Mesenchymal stem cell (in vitro differentiated cells and primary cell): ENCODE data around the gene GALNT5.
A peak's percentile ranks its signal among the peaks of the same experiment; 100 is the strongest.

Source experiments
- DNase-seq: peaks from one replicate; pipeline ENCODE4 v3.0.0-alpha.2; 2013
- H2AFZ ChIP-seq: one replicate; pipeline ENCODE4 v1.6.1; 2013; ENCODE audit warnings: low read depth, mild to moderate bottlenecking, control low read depth, inconsistent platforms, low read length, moderate library complexity
- H2AK5ac ChIP-seq: 2 replicates; pipeline ENCODE4 v1.6.1; 2013; ENCODE audit warnings: low read length, moderate library complexity, mild to moderate bottlenecking, inconsistent platforms; ENCODE audit not compliant: severe bottlenecking
- H2BK120ac ChIP-seq: one replicate; pipeline ENCODE4 v1.6.1; 2013; ENCODE audit warnings: low read depth, mild to moderate bottlenecking, inconsistent platforms, low read length, moderate library complexity
- H2BK12ac ChIP-seq, 2 experiments: one replicate each; pipeline ENCODE4 v1.6.1; 2013; ENCODE audit warnings: inconsistent platforms in 2 of 2, low read length in 2 of 2, mild to moderate bottlenecking in 2 of 2, moderate library complexity in 2 of 2, control low read depth in 1 of 2
- H2BK15ac ChIP-seq: one replicate; pipeline ENCODE4 v1.6.1; 2013; ENCODE audit warnings: mild to moderate bottlenecking, low read depth, inconsistent platforms; ENCODE audit not compliant: poor library complexity, severe bottlenecking
- H2BK5ac ChIP-seq: 2 replicates; pipeline ENCODE4 v1.6.1; 2013; ENCODE audit warnings: low read depth, mild to moderate bottlenecking, low read length, control low read depth, inconsistent platforms; ENCODE audit not compliant: poor library complexity, severe bottlenecking
- H3K14ac ChIP-seq, 2 experiments: one replicate each; pipeline ENCODE4 v1.6.1; 2013; ENCODE audit warnings: inconsistent platforms in 2 of 2, low read length in 2 of 2, control low read depth in 1 of 2, mild to moderate bottlenecking in 1 of 2, moderate library complexity in 1 of 2
- H3K18ac ChIP-seq, 2 experiments: one replicate each; pipeline ENCODE4 v1.6.1; 2013; ENCODE audit warnings: inconsistent platforms in 2 of 2, low read length in 2 of 2, control low read depth in 1 of 2, low read depth in 1 of 2, mild to moderate bottlenecking in 1 of 2
- H3K23ac ChIP-seq, 2 experiments: one replicate each; pipeline ENCODE4 v1.6.1; 2013; ENCODE audit warnings: inconsistent platforms in 2 of 2, low read length in 2 of 2, mild to moderate bottlenecking in 2 of 2, moderate library complexity in 2 of 2, control low read depth in 1 of 2
- H3K27ac ChIP-seq: 2 replicates; pipeline ENCODE4 v1.5.1; 2013; ENCODE audit warnings: mild to moderate bottlenecking, moderate library complexity, low read length, control low read depth, inconsistent platforms; ENCODE audit not compliant: poor library complexity, severe bottlenecking
- H3K27me3 ChIP-seq, 2 experiments: 2 replicates each; pipeline versions ENCODE4 v1.6.1 to v1.7.0; 2013; ENCODE audit warnings: low read length in 2 of 2, mild to moderate bottlenecking in 2 of 2, moderate library complexity in 2 of 2, control low read depth in 1 of 2, inconsistent platforms in 1 of 2; ENCODE audit not compliant: control insufficient read depth in 1 of 2, insufficient read depth in 1 of 2
- H3K36me3 ChIP-seq, 2 experiments: 2 replicates each; pipeline versions ENCODE4 v1.6.1 to v1.7.0; 2013; ENCODE audit warnings: low read length in 2 of 2, control low read depth in 1 of 2, inconsistent platforms in 1 of 2, low read depth in 1 of 2, mild to moderate bottlenecking in 1 of 2; ENCODE audit not compliant: insufficient read depth in 2 of 2, control insufficient read depth in 1 of 2
- H3K4ac ChIP-seq, 2 experiments: one replicate each; pipeline ENCODE4 v1.6.1; 2013; ENCODE audit warnings: inconsistent platforms in 2 of 2, low read length in 2 of 2, mild to moderate bottlenecking in 2 of 2, moderate library complexity in 2 of 2, control low read depth in 1 of 2, low read depth in 1 of 2
- H3K4me1 ChIP-seq: 2 replicates; pipeline ENCODE4 v1.6.1; 2013; ENCODE audit warnings: low read depth, low read length, control low read depth; ENCODE audit not compliant: control insufficient read depth, insufficient read depth
- H3K4me2 ChIP-seq: 2 replicates; pipeline ENCODE4 v1.6.1; 2013; ENCODE audit warnings: low read length, mild to moderate bottlenecking, inconsistent platforms; ENCODE audit not compliant: poor library complexity, severe bottlenecking
- H3K4me3 ChIP-seq, 2 experiments: 2 replicates each; pipeline versions ENCODE4 v1.5.1 to v1.7.0; 2013; ENCODE audit warnings: low read length in 2 of 2, mild to moderate bottlenecking in 2 of 2, control low read depth in 1 of 2, low read depth in 1 of 2; ENCODE audit not compliant: insufficient read depth in 1 of 2
- H3K79me1 ChIP-seq: replicated peaks from 2 replicates; pipeline ENCODE4 v1.6.1; 2013; ENCODE audit warnings: mild to moderate bottlenecking, control low read depth, low read length, inconsistent platforms; ENCODE audit not compliant: poor library complexity, severe bottlenecking
- H3K9ac ChIP-seq: 2 replicates; pipeline ENCODE4 v1.7.0; 2013; ENCODE audit warnings: mild to moderate bottlenecking, low read length, moderate library complexity
- H3K9me3 ChIP-seq: 2 replicates; pipeline ENCODE4 v1.7.0; 2013; ENCODE audit warnings: mild to moderate bottlenecking, low read length; ENCODE audit not compliant: control insufficient read depth
- H4K8ac ChIP-seq: one replicate; pipeline ENCODE4 v1.6.1; 2013; ENCODE audit warnings: inconsistent platforms, mild to moderate bottlenecking, low read length, moderate library complexity
- H4K91ac ChIP-seq: one replicate; pipeline ENCODE4 v1.6.1; 2013; ENCODE audit warnings: mild to moderate bottlenecking, low read length, inconsistent platforms
- WGBS: methylation state at CpG from one replicate; pipeline ENCODE4 v1.1.7; 2013; ENCODE audit warnings: mixed read lengths; 5-methylcytosine and 5-hydroxymethylcytosine counted together

Gene GALNT5

DNA sequence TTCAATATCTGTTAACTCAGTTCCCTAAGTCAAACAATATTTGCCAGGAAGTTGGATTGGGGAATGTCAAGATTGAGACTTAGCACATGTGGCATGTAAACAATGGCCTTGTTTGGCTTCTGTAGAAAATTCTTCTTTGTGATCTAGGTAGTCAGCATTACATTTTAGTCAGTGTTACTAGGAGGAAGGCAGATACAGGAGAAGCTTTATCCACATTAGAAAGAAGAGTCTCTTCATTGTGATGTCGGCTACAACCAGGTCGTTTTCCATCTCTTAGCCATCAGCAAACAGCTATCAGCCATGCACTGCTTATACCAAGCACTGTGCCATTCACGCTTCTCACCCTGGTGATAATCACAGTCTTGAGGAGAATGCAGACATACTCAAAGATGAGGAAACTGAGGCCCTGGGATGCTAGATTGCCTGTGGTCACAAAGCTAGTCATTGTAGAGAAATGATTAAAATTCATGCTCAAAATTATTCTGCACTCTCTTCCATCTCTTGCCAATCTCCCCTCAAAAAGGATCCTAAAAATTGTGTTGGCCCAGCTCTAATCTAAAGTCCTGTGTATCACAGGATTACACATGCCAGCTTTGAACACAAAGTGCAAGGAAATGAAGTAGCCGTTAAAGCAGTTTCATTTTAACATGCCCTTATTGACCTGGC, 3.2 kb downstream of the GALNT5 start:
- Histone ChIP-seq H2BK5ac (no peak overlapping the region), H2BK12ac (no peak overlapping the region), H3K4me3 (peak overlapping the region in 1 of 2 experiments; percentile 80), H2BK120ac (no peak overlapping the region), H3K14ac (no peak overlapping the region), H3K4me1 (peaks cover 15% of the 10 kb centered on the region), H3K9ac (peak overlapping the region; percentile 81), H4K91ac (no peak overlapping the region), H2AK5ac (no peak overlapping the region), H2AFZ (no peak overlapping the region), H3K23ac (no peak overlapping the region), H3K36me3 (no peaks in the 10 kb centered on the region), H3K79me1 (peaks cover 3% of the 10 kb centered on the region), H3K9me3 (no peaks in the 10 kb centered on the region), H2BK15ac (no peak overlapping the region), H4K8ac (no peak overlapping the region), H3K27ac (no peak overlapping the region), H3K18ac (peak overlapping the region in 1 of 2 experiments; percentile 37), H3K27me3 (no peaks in the 10 kb centered on the region), H3K4me2 (peak overlapping the region; percentile 58), H3K4ac (peak overlapping the region in 1 of 2 experiments; percentile 50)
- peak; percentile 6 for DNase-seq
- 71% methylated on average over 4 of the region's 4 CpGs for WGBS

- Histone ChIP-seq H3K9me3 (no peaks in the 10 kb centered on the region), H4K91ac (no peak overlapping the region), H2AFZ (no peak overlapping the region), H3K4me1 (peaks cover 15% of the 10 kb centered on the region), H3K4me2 (peak overlapping the region; percentile 58), H2BK15ac (no peak overlapping the region), H2AK5ac (peak overlapping the region; percentile 41), H3K9ac (peak overlapping the region; percentile 81), H3K4ac (peak overlapping the region in 1 of 2 experiments; percentile 50), H3K27me3 (no peaks in the 10 kb centered on the region), H2BK12ac (no peak overlapping the region), H3K27ac (peak overlapping the region; percentile 50), H4K8ac (no peak overlapping the region), H3K23ac (no peak overlapping the region), H3K18ac (peak overlapping the region in 1 of 2 experiments; percentile 6), H2BK5ac (no peak overlapping the region), H3K79me1 (peaks cover 3% of the 10 kb centered on the region), H3K4me3 (peak overlapping the region in 1 of 2 experiments; percentile 80), H3K36me3 (no peaks in the 10 kb centered on the region), H3K14ac (no peak overlapping the region), H2BK120ac (no peak overlapping the region)
- 49% methylated on average over 6 of the region's 6 CpGs for WGBS
- peak; percentile 79 for DNase-seq
Observed at GRCh38 chr2:157261199-157261782, 3.8 kb downstream of the GALNT5 start.

DNA sequence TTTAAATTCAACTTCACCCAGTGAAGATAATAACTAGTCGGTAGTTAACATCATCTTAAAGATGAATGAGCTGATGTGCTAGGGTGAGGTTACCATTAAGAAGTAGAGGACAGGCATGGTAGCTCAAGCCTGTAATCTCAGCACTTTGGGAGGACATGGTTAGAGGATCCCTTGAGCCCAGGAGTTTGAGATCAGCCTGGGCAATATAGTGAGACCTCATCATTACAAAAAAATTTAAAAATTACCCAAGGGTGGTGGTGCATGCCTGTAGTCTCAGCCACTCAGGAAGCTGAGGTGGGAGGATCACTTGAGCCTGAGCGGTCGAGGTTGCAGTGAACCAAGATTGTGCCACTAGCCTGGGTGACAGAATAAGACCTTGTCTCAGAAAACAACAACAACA, 4.7 kb downstream of the GALNT5 start:
- H2BK12ac ChIP-seq, result no peak overlapping the region
- H3K4ac ChIP-seq, result no peak overlapping the region
- peaks cover 0 to 6% of the 10 kb centered on the region in 2 experiments for H3K36me3 ChIP-seq
- H4K8ac ChIP-seq, result no peak overlapping the region
- H3K27me3 ChIP-seq, result no peaks in the 10 kb centered on the region
- no peak overlapping the region for H3K23ac ChIP-seq
- H4K91ac ChIP-seq, result no peak overlapping the region
- WGBS, result 79% methylated on average over 3 of the region's 3 CpGs
- no peak overlapping the region for H3K18ac ChIP-seq
- no peak overlapping the region for H2BK5ac ChIP-seq
- no peak overlapping the region for H2BK120ac ChIP-seq
- no peak overlapping the region for H3K4me3 ChIP-seq
- no peak overlapping the region for H2AFZ ChIP-seq
- no peak overlapping the region for H3K9ac ChIP-seq
- no peak overlapping the region for H3K4me2 ChIP-seq
- H2BK15ac ChIP-seq, result no peak overlapping the region
- peaks cover 3% of the 10 kb centered on the region for H3K79me1 ChIP-seq
- H2AK5ac ChIP-seq, result no peak overlapping the region
- no peak overlapping the region for H3K27ac ChIP-seq
- H3K4me1 ChIP-seq, result peaks cover 15% of the 10 kb centered on the region
- H3K14ac ChIP-seq, result no peak overlapping the region
- H3K9me3 ChIP-seq, result no peaks in the 10 kb centered on the region
- no peak for DNase-seq

DNA sequence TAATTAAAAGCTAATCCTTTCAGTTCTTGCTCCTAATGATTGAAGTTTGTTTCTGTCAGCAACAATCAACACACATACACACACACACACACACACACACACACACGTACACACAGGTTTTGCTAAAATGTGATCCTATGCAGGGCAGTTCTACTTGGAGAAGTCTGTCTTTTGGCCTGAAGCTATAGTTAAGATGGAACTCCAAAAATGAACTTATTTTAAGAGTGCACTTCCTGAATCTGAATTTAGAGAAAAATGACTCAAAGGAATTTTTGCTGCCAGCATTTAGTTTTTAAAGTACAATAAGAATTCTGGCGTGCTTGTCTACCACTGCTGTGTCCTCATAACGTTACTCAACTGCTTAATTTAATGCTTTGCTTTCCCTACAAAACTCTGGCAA, 6.6 kb downstream of the GALNT5 start:
- Histone ChIP-seq H2BK12ac (no peak overlapping the region), H2AFZ (no peak overlapping the region), H3K79me1 (peaks cover 1% of the 10 kb centered on the region), H3K18ac (no peak overlapping the region), H2BK5ac (no peak overlapping the region), H3K14ac (no peak overlapping the region), H2BK15ac (no peak overlapping the region), H2AK5ac (no peak overlapping the region), H3K27ac (no peak overlapping the region), H4K91ac (no peak overlapping the region), H4K8ac (no peak overlapping the region), H3K36me3 (peaks cover 0 to 14% of the 10 kb centered on the region in 2 experiments), H3K9ac (peak overlapping the region; percentile 80), H3K4me1 (peaks cover 5% of the 10 kb centered on the region), H2BK120ac (no peak overlapping the region), H3K23ac (no peak overlapping the region), H3K27me3 (no peaks in the 10 kb centered on the region), H3K4me3 (no peak overlapping the region), H3K9me3 (no peaks in the 10 kb centered on the region), H3K4me2 (no peak overlapping the region), H3K4ac (no peak overlapping the region)
- no peak for DNase-seq
- 49% methylated on average over 3 of the region's 3 CpGs for WGBS
